ENCODE data around the gene CARMIL1.
A peak's percentile ranks its signal among the peaks of the same experiment; 100 is the strongest.

CARMIL1 gene

GRCh38 chr6:25312034-25312620 is 33.0 kb downstream of the CARMIL1 start:
- DNase-seq, result no peak

- peak; percentile 28 for DNase-seq
Observed at GRCh38 chr6:25312703-25313102, 33.5 kb downstream of the CARMIL1 start.

GRCh38 chr6:25314509-25315175 is 35.5 kb downstream of the CARMIL1 start:
- no peak for DNase-seq

GRCh38 chr6:25315194-25316177 is 36.3 kb downstream of the CARMIL1 start:
- no peak for DNase-seq

GRCh38 chr6:25316626-25317025 is 37.5 kb downstream of the CARMIL1 start:
- DNase-seq, result no peak

- no peak for DNase-seq
Observed at GRCh38 chr6:25318589-25318988, 39.4 kb downstream of the CARMIL1 start.

GRCh38 chr6:25320459-25320858 is 41.3 kb downstream of the CARMIL1 start:
- no peak for DNase-seq

GRCh38 chr6:25322692-25323091 is 43.5 kb downstream of the CARMIL1 start:
- DNase-seq, result no peak

- DNase-seq, result no peak
Observed at GRCh38 chr6:25324066-25324762, 45.0 kb downstream of the CARMIL1 start.

- no peak for DNase-seq
Observed at GRCh38 chr6:25326126-25326525, 47.0 kb downstream of the CARMIL1 start.

GRCh38 chr6:25326960-25327359 is 47.8 kb downstream of the CARMIL1 start:
- DNase-seq, result no peak

GRCh38 chr6:25327432-25327831 is 48.3 kb downstream of the CARMIL1 start:
- DNase-seq, result no peak

GRCh38 chr6:25329161-25329817 is 50.1 kb downstream of the CARMIL1 start:
- no peak for DNase-seq

- no peak for DNase-seq
Observed at GRCh38 chr6:25329982-25330381, 50.8 kb downstream of the CARMIL1 start.

- DNase-seq, result no peak
Observed at GRCh38 chr6:25330796-25331685, 51.9 kb downstream of the CARMIL1 start.

GRCh38 chr6:25332165-25332564 is 53.0 kb downstream of the CARMIL1 start:
- DNase-seq, result no peak

GRCh38 chr6:25332655-25333071 is 53.5 kb downstream of the CARMIL1 start:
- DNase-seq, result no peak

- no peak for DNase-seq
Observed at GRCh38 chr6:25333471-25333870, 54.3 kb downstream of the CARMIL1 start.

GRCh38 chr6:25334793-25335192 is 55.6 kb downstream of the CARMIL1 start:
- no peak for DNase-seq

- DNase-seq, result no peak
Observed at GRCh38 chr6:25336996-25337395, 57.8 kb downstream of the CARMIL1 start.

- DNase-seq, result no peak
Observed at GRCh38 chr6:25337431-25337830, 58.3 kb downstream of the CARMIL1 start.
